GM23338 (cell line): ENCODE results near the gene MPC2. TPM values are rescaled to one million over a fixed set of nuclear protein-coding genes. Genes with fewer than 3 reads are reported as not detected.

Experiments used
- ATAC-seq: fragments of 200-7000 bp; cut with Tn5 transposase; 3 replicates; pipeline ENCODE4 v1.9.1; 2020
- DNase-seq: peaks from one replicate; pipeline ENCODE4 v3.0.0-alpha.2; 2015; ENCODE audit warnings: low spot score
- H2AFZ ChIP-seq: fragments of 200-600 bp; sonication (generic); 2 replicates; pipeline ENCODE4 v1.8.0; 2016; ENCODE audit warnings: antibody characterized with exemption, mild to moderate bottlenecking, moderate library complexity
- H3F3A ChIP-seq: fragments of 200-600 bp; sonication (generic); replicated peaks from 2 replicates; pipeline ENCODE4 v1.8.0; 2017; ENCODE audit warnings: antibody characterized with exemption, mixed run types, low read depth
- H3K27ac ChIP-seq: fragments of 200-600 bp; sonication (generic); 2 replicates; pipeline ENCODE4 v1.6.1; 2016; ENCODE audit warnings: low read depth
- H3K27me3 ChIP-seq: fragments of 200-600 bp; sonication (generic); 2 replicates; pipeline ENCODE4 v1.8.0; 2016; ENCODE audit warnings: mild to moderate bottlenecking, mixed run types, moderate library complexity; ENCODE audit not compliant: insufficient read depth
- H3K36me3 ChIP-seq: fragments of 200-600 bp; sonication (generic); 2 replicates; pipeline ENCODE4 v1.8.0; 2016; ENCODE audit warnings: mild to moderate bottlenecking; ENCODE audit not compliant: insufficient read depth
- H3K4me1 ChIP-seq: fragments of 200-600 bp; sonication (generic); 2 replicates; pipeline ENCODE4 v1.8.0; 2016; ENCODE audit warnings: mild to moderate bottlenecking, moderate library complexity; ENCODE audit not compliant: insufficient read depth
- H3K4me2 ChIP-seq: fragments of 200-600 bp; sonication (generic); 2 replicates; pipeline ENCODE4 v1.7.1; 2017; ENCODE audit warnings: mixed run types
- H3K4me3 ChIP-seq: fragments of 200-600 bp; sonication (generic); 2 replicates; pipeline ENCODE4 v1.6.1; 2016; ENCODE audit warnings: mixed run types
- H3K79me2 ChIP-seq: fragments of 200-600 bp; sonication (generic); replicated peaks from 2 replicates; pipeline ENCODE4 v1.8.0; 2017; ENCODE audit warnings: mild to moderate bottlenecking; ENCODE audit not compliant: insufficient read depth
- H3K9me2 ChIP-seq: fragments of 200-600 bp; sonication (generic); 2 replicates; pipeline ENCODE4 v1.8.0; 2017; ENCODE audit not compliant: insufficient read depth
- H4K20me1 ChIP-seq: fragments of 200-600 bp; sonication (generic); replicated peaks from 2 replicates; pipeline ENCODE4 v1.8.0; 2017; ENCODE audit warnings: mild to moderate bottlenecking; ENCODE audit not compliant: insufficient read depth
- H3K27ac Mint-ChIP-seq: 2 replicates; pipeline ENCODE4 v1.8.0; 2020; ENCODE audit warnings: inconsistent platforms, mild to moderate bottlenecking, moderate library complexity, mixed read lengths
- H3K27me3 Mint-ChIP-seq: 3 replicates; pipeline ENCODE4 v1.8.0; 2022; ENCODE audit warnings: low read depth, mild to moderate bottlenecking, moderate library complexity, mixed read lengths, inconsistent platforms; ENCODE audit not compliant: insufficient read depth, poor library complexity
- H3K36me3 Mint-ChIP-seq: 3 replicates; pipeline ENCODE4 v1.8.0; 2021; ENCODE audit warnings: low read depth, mild to moderate bottlenecking, inconsistent platforms, moderate library complexity, mixed read lengths
- H3K4me1 Mint-ChIP-seq: 3 replicates; pipeline ENCODE4 v1.8.0; 2020; ENCODE audit warnings: mild to moderate bottlenecking, inconsistent platforms, mixed read lengths
- H3K4me3 Mint-ChIP-seq: 3 replicates; pipeline ENCODE4 v1.8.0; 2021; ENCODE audit warnings: moderate library complexity, mild to moderate bottlenecking, inconsistent platforms, mixed read lengths
- H3K9me3 Mint-ChIP-seq: 3 replicates; pipeline ENCODE4 v1.8.0; 2020; ENCODE audit warnings: moderate library complexity, mild to moderate bottlenecking, inconsistent platforms, mixed read lengths
- CREB1 ChIP-seq: fragments of 250-450 bp; sonication (Bioruptor Pico); IDR thresholded peaks from 2 replicates; pipeline ENCODE4 v1.5.0; 2020; ENCODE audit warnings: low read depth, mild to moderate bottlenecking, moderate library complexity
- CTCF ChIP-seq, 2 experiments: fragments of 200-600 bp in 1 of 2; sonication (generic) in 1 of 2; conservative IDR thresholded peaks; 2 replicates each; pipeline versions ENCODE4 v1.5.1 to v1.6.1; 2016 to 2017; ENCODE audit warnings: antibody characterized with exemption in 2 of 2, low read depth in 2 of 2, mild to moderate bottlenecking in 2 of 2, moderate library complexity in 1 of 2
- EZH2 ChIP-seq: fragments of 200-600 bp; sonication (generic); IDR thresholded peaks from one replicate; pipeline ENCODE4 v1.8.0; 2017; ENCODE audit warnings: antibody characterized with exemption, mild to moderate bottlenecking, low read depth; ENCODE audit not compliant: unreplicated experiment
- EZH2phosphoT487 ChIP-seq: fragments of 200-600 bp; sonication (generic); IDR thresholded peaks from one replicate; pipeline ENCODE4 v1.8.1; 2018; ENCODE audit warnings: antibody characterized with exemption; ENCODE audit not compliant: unreplicated experiment
- JUNB ChIP-seq: IDR thresholded peaks from one replicate; pipeline ENCODE4 v1.6.1; 2016; ENCODE audit warnings: antibody characterized with exemption; ENCODE audit not compliant: unreplicated experiment
- NANOG ChIP-seq: IDR thresholded peaks from 2 replicates; pipeline ENCODE4 v1.6.1; 2016; ENCODE audit warnings: antibody characterized with exemption, borderline replicate concordance
- STAT1 ChIP-seq: IDR thresholded peaks from one replicate; pipeline ENCODE4 v1.6.1; 2016; ENCODE audit warnings: antibody characterized with exemption; ENCODE audit not compliant: unreplicated experiment
- ZNF114 ChIP-seq: fragments of 250-450 bp; sonication (Bioruptor Pico); IDR thresholded peaks from 2 replicates; pipeline ENCODE4 v1.5.0; 2020; ENCODE audit warnings: mild to moderate bottlenecking, moderate library complexity
- ZNF331 ChIP-seq: fragments of 250-450 bp; sonication (Bioruptor Pico); IDR thresholded peaks from 2 replicates; pipeline ENCODE4 v1.5.0; 2020; ENCODE audit warnings: low read depth, mild to moderate bottlenecking, moderate library complexity
- ZNF462 ChIP-seq: fragments of 250-450 bp; sonication (Bioruptor Pico); IDR thresholded peaks from 2 replicates; pipeline ENCODE4 v1.5.0; 2020; ENCODE audit warnings: mild to moderate bottlenecking, moderate library complexity
- polyA plus RNA-seq: library from polyadenylated mRNA; unstranded; fragments of >200 nt; fragmentation: Nextera tagmentation; extraction: Ambion mirVana; gene quantifications from 2 replicates; pipeline ENCODE4 v1.2.1, GENCODE V29; 2016
- total RNA-seq: library from RNA; depleted of rRNA; stranded (reverse); fragments of >200 nt; shearing (Covaris generic); gene quantifications from 2 replicates; pipeline ENCODE4 v1.2.3, GENCODE V29; 2014
- TF ChIP-seq, protein P1 (sequence below): IDR thresholded peaks from one replicate; pipeline ENCODE4 v1.6.1; 2018; ENCODE audit warnings: antibody characterized with exemption; ENCODE audit not compliant: unreplicated experiment
- TF ChIP-seq, protein P2 (sequence below): IDR thresholded peaks from 2 replicates; pipeline ENCODE4 v1.6.1; 2016; ENCODE audit warnings: antibody characterized with exemption

The MPC2 gene
- total and polyA plus RNA-seq, 2 experiments from 2014 or later, result 21.6 to 76.9 TPM

DNA sequence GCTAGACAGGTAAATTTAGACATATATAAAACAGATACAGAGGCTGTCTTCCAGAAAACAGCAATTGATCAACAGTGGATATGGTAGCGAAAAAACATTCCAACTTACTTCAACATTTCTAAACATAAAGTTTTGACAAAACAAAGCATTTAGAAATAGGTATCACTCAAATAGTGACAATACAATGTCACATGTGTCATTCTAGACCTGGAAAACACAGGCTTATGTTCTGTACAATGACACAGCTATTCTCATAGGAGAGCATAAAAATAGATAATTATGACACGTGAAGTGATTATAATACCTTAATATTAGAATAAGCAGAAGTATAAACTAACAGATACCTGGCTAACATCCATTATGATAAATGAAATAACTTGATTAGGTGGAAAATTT is 8.4 kb downstream of the MPC2 start (continued):
- TF ChIP-seq JUNB (no peak), ZNF114 (CRISPR knock-in tag) (no peak), EZH2phosphoT487 (no peak)

GRCh38 chr1:167927046-167927754 is 9.7 kb downstream of the MPC2 start:
- Histone ChIP-seq H3K4me1 (peaks cover 34% of the 10 kb centered on the region), H2AFZ (no peak overlapping the region), H4K20me1 (no peaks in the 10 kb centered on the region), H3F3A (no peaks in the 10 kb centered on the region), H3K79me2 (peaks cover 18% of the 10 kb centered on the region), H3K9me2 (no peaks in the 10 kb centered on the region), H3K27ac (peak overlapping the region; percentile 45; the same call in 1 of the 2 replicates), H3K4me3 (no peak overlapping the region), H3K4me2 (no peak overlapping the region), H3K36me3 (no peaks in the 10 kb centered on the region), H3K27me3 (no peaks in the 10 kb centered on the region)
- H3K27me3 Mint-ChIP-seq, result no peaks in the 10 kb centered on the region
- no peaks in the 10 kb centered on the region for H3K9me3 Mint-ChIP-seq
- DNase-seq (no peak), ATAC-seq (no peak)
- peaks cover 8% of the 10 kb centered on the region; the same call in 2 of the 3 replicates for H3K4me1 Mint-ChIP-seq
- no peak overlapping the region for H3K27ac Mint-ChIP-seq
- no peaks in the 10 kb centered on the region for H3K36me3 Mint-ChIP-seq
- H3K4me3 Mint-ChIP-seq, result no peak overlapping the region
- TF ChIP-seq ZNF462 (no peak), NANOG (no peak), JUNB (no peak), CTCF (conservative IDR thresholded peaks at IDR 0.05; ENCODE audit: low read depth in 2 of 2) (no peak), EZH2phosphoT487 (no peak), STAT1 (no peak), ZNF331 (no peak), EZH2 (no peak), CREB1 (no peak)
- TF ChIP-seq, protein P1, sequence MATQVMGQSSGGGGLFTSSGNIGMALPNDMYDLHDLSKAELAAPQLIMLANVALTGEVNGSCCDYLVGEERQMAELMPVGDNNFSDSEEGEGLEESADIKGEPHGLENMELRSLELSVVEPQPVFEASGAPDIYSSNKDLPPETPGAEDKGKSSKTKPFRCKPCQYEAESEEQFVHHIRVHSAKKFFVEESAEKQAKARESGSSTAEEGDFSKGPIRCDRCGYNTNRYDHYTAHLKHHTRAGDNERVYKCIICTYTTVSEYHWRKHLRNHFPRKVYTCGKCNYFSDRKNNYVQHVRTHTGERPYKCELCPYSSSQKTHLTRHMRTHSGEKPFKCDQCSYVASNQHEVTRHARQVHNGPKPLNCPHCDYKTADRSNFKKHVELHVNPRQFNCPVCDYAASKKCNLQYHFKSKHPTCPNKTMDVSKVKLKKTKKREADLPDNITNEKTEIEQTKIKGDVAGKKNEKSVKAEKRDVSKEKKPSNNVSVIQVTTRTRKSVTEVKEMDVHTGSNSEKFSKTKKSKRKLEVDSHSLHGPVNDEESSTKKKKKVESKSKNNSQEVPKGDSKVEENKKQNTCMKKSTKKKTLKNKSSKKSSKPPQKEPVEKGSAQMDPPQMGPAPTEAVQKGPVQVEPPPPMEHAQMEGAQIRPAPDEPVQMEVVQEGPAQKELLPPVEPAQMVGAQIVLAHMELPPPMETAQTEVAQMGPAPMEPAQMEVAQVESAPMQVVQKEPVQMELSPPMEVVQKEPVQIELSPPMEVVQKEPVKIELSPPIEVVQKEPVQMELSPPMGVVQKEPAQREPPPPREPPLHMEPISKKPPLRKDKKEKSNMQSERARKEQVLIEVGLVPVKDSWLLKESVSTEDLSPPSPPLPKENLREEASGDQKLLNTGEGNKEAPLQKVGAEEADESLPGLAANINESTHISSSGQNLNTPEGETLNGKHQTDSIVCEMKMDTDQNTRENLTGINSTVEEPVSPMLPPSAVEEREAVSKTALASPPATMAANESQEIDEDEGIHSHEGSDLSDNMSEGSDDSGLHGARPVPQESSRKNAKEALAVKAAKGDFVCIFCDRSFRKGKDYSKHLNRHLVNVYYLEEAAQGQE, result no peak
- TF ChIP-seq, protein P2, sequence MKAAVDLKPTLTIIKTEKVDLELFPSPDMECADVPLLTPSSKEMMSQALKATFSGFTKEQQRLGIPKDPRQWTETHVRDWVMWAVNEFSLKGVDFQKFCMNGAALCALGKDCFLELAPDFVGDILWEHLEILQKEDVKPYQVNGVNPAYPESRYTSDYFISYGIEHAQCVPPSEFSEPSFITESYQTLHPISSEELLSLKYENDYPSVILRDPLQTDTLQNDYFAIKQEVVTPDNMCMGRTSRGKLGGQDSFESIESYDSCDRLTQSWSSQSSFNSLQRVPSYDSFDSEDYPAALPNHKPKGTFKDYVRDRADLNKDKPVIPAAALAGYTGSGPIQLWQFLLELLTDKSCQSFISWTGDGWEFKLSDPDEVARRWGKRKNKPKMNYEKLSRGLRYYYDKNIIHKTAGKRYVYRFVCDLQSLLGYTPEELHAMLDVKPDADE, result no peak
